ENCODE results near the gene TUBA3D.
"Not testable (repeated sequence)": the region's sequence is repeated elsewhere in the genome, so short reads cannot be mapped to it uniquely, and the experiment has no call there.

GRCh38 chr2:131511291-131511968 is 35.5 kb downstream of the TUBA3D start:
- TF ChIP-seq, protein P1, sequence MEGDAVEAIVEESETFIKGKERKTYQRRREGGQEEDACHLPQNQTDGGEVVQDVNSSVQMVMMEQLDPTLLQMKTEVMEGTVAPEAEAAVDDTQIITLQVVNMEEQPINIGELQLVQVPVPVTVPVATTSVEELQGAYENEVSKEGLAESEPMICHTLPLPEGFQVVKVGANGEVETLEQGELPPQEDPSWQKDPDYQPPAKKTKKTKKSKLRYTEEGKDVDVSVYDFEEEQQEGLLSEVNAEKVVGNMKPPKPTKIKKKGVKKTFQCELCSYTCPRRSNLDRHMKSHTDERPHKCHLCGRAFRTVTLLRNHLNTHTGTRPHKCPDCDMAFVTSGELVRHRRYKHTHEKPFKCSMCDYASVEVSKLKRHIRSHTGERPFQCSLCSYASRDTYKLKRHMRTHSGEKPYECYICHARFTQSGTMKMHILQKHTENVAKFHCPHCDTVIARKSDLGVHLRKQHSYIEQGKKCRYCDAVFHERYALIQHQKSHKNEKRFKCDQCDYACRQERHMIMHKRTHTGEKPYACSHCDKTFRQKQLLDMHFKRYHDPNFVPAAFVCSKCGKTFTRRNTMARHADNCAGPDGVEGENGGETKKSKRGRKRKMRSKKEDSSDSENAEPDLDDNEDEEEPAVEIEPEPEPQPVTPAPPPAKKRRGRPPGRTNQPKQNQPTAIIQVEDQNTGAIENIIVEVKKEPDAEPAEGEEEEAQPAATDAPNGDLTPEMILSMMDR (IDR thresholded peaks at IDR 0.05), result not testable (repeated sequence)
- TF ChIP-seq POLR2AphosphoS5, POLR2A (IDR thresholded peaks at IDR 0.05): not testable (repeated sequence)

All from suprapubic skin (tissue), 4 donors.